GM12891 (cell line): ENCODE measurements around the gene TM9SF1.

Experiments used
- DNase-seq: peaks from one replicate; pipeline ENCODE4 v3.0.0; 2011; ENCODE audit warnings: low spot score; ENCODE audit not compliant: insufficient read length
- FAIRE-seq: peaks from 2 replicates; lab custom pipeline; 2011; peaks lifted over from hg19 to GRCh38; lab: Jason Lieb, UNC
- PAX5 ChIP-seq: IDR thresholded peaks from 2 replicates; pipeline ENCODE4 v1.6.1; 2011; ENCODE audit warnings: low read length, moderate library complexity, mild to moderate bottlenecking; ENCODE audit not compliant: insufficient read depth, severe bottlenecking
- POLR2A ChIP-seq: IDR thresholded peaks from 2 replicates; pipeline ENCODE4 v1.6.1; 2011; ENCODE audit warnings: low read depth, low read length, control low read depth
- POLR2AphosphoS5 ChIP-seq: IDR thresholded peaks from 2 replicates; pipeline ENCODE4 v1.6.1; 2011; ENCODE audit warnings: low read depth, low read length, control low read depth
- POU2F2 ChIP-seq: IDR thresholded peaks from 2 replicates; pipeline ENCODE4 v1.6.1; 2011; ENCODE audit warnings: low read depth, mild to moderate bottlenecking, control low read depth, low read length, moderate library complexity
- SPI1 ChIP-seq: IDR thresholded peaks from 2 replicates; pipeline ENCODE4 v1.6.1; 2011; ENCODE audit warnings: low read depth, low read length, control low read depth
- TAF1 ChIP-seq: IDR thresholded peaks from 2 replicates; pipeline ENCODE4 v1.6.1; 2011; ENCODE audit warnings: low read depth, low read length, control low read depth

TM9SF1 gene

DNA sequence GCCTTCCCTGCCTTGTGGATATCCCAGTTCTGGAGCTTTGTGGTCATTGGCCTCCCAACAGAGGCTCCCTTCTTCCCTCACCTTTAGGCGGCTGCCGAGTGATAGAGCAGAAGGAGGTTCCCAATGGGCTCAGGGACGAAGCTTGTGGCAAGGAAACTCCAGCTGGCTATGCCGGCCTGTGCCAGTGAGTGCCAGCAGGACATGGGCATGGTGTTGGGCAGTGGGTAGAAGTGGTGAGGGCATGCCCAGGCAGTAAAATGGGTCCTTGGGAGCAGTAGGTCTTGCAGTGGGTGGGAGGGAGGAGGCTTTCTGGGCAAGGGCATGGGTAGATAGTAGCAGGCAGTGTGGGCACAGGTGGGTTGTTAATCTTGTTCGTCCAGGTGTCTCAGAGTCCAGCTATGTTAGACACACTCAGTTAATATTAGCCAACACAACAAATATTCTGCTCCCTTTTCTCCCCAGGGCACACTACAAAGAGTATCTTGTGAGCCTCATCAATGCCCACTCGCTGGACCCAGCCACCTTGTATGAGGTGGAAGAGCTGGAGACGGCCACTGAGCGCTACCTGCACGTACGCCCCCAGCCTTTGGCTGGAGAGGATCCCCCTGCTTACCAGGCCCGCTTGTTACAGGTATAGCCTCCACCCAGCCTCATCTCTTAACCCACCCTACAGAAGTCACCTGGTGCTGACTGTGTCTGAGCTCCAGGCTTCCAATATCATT lies 35.3 kb downstream of the TM9SF1 start:
- no peak for DNase-seq

DNA sequence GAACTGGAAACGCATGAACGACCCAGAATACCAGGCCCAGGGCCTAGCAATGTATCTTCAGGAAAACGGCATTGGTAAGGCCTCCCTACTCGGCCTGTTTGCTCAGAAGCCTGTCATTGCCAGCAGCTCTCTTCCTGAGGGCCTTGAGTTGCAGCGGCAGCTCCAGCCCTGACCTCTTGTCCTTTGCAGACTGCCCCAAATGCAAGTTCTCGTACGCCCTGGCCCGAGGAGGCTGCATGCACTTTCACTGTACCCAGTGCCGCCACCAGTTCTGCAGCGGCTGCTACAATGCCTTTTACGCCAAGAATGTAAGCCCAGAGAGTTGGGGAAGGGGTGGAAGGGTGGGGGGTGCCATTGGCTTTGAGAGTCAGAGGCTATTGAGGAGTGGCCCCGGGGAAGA lies 37.9 kb downstream of the TM9SF1 start:
- no peak for DNase-seq
- no peak for FAIRE-seq

More for the DNA sequence above, 35.3 kb downstream of the TM9SF1 start:
- TF ChIP-seq POLR2A (0 out of 2 replicates have a peak, but pooled peaks have one; percentile 29), PAX5 (no peak)
- peak; percentile 23 for FAIRE-seq

DNA sequence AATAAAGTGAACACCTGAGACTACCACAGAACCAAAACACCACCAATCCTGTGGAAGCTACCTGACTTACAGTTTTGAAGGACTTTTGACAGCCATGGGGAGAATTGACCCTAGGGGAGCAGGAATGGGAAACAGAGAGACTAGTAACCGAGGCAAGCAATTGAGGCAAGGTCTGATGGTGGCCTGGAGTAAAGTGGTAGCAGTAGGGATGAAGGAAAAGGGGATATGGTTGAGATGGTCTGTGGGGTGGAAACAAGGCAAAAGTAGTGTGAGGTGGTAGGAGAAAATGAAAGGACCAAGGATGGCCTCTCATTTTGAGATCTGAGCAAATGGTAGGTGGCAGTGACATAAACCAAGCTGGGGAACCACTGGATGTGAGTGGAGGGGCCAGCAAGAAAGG lies 38.4 kb downstream of the TM9SF1 start:
- DNase-seq (no peak), FAIRE-seq (no peak)
- TF ChIP-seq TAF1 (no peak), POLR2AphosphoS5 (no peak)

More for the DNA sequence above, 37.9 kb downstream of the TM9SF1 start:
- TF ChIP-seq PAX5 (no peak), TAF1 (no peak), POLR2AphosphoS5 (no peak), POLR2A (no peak), SPI1 (no peak), POU2F2 (no peak)

DNA sequence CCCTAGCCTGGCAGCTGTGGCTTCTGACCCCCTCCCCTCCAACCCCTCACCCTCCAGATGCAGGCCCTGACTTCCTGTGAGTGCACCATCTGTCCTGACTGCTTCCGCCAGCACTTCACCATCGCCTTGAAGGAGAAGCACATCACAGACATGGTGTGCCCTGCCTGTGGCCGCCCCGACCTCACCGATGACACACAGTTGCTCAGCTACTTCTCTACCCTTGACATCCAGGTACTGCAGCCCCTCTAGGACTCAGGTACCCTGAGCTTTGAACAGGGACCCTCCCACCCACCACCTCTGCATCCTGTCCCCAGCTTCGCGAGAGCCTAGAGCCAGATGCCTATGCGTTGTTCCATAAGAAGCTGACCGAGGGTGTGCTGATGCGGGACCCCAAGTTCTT lies 40.1 kb downstream of the TM9SF1 start:
- TF ChIP-seq POU2F2 (no peak), PAX5 (no peak), TAF1 (no peak), SPI1 (no peak)
- FAIRE-seq (no peak), DNase-seq (no peak)

DNA sequence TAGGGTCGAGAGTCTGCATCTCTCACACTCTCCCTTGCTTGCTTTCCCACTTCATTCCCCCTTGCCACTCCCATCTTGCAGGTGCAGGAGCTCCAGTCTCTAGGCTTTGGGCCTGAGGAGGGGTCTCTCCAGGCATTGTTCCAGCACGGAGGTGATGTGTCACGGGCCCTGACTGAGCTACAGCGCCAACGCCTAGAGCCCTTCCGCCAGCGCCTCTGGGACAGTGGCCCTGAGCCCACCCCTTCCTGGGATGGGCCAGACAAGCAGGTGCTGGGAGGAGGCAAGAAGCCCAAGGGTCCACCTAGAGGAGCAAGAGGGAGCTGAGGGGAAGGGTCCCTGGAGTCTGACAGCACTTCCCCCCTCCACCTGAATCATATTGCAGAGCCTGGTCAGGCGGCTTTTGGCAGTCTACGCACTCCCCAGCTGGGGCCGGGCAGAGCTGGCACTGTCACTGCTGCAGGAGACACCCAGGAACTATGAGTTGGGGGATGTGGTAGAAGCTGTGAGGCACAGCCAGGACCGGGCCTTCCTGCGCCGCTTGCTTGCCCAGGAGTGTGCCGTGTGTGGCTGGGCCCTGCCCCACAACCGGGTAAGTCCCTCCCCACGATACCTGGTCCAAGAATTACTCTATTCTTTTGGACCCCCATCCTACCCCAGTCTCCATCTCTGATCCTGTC lies 43.7 kb downstream of the TM9SF1 start:
- DNase-seq, result no peak
- TF ChIP-seq POU2F2, result no peak
- TF ChIP-seq TAF1, result no peak
- TF ChIP-seq SPI1, result no peak
- no peak for TF ChIP-seq PAX5
- TF ChIP-seq POLR2A, result no peak
- no peak for TF ChIP-seq POLR2AphosphoS5
- no peak for FAIRE-seq

DNA sequence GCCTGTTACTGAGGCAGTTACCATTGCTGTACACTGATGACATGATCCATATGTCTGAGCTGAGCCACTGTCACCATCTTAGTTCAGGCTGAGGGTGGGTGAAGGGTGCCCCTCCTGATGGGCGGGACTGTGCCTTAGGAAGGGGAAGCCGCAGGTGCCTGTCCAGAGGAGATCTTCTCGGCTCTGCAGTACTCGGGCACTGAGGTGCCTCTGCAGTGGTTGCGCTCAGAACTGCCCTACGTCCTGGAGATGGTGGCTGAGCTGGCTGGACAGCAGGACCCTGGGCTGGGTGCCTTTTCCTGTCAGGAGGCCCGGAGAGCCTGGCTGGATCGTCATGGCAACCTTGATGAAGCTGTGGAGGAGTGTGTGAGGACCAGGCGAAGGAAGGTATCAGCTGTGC lies 44.2 kb downstream of the TM9SF1 start:
- DNase-seq (no peak), FAIRE-seq (no peak)
- TF ChIP-seq POU2F2, result no peak
- TF ChIP-seq POLR2AphosphoS5, result no peak
- TF ChIP-seq TAF1, result no peak
- no peak for TF ChIP-seq POLR2A
- no peak for TF ChIP-seq PAX5
- TF ChIP-seq SPI1, result no peak

DNA sequence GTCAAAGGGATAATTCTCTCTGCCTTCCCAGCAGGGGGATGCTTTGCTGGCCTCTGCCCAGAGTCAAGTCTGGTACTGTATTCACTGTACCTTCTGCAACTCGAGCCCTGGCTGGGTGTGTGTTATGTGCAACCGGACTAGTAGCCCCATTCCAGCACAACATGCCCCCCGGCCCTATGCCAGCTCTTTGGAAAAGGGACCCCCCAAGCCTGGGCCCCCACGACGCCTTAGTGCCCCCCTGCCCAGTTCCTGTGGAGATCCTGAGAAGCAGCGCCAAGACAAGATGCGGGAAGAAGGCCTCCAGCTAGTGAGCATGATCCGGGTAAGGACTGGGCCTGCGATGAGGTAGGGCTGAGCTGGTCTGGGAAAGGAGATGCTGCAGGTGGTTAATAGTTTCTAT lies 44.7 kb downstream of the TM9SF1 start:
- DNase-seq (no peak), FAIRE-seq (no peak)
- TF ChIP-seq POLR2AphosphoS5 (no peak), TAF1 (no peak), POLR2A (no peak), PAX5 (no peak), SPI1 (no peak), POU2F2 (no peak)

DNA sequence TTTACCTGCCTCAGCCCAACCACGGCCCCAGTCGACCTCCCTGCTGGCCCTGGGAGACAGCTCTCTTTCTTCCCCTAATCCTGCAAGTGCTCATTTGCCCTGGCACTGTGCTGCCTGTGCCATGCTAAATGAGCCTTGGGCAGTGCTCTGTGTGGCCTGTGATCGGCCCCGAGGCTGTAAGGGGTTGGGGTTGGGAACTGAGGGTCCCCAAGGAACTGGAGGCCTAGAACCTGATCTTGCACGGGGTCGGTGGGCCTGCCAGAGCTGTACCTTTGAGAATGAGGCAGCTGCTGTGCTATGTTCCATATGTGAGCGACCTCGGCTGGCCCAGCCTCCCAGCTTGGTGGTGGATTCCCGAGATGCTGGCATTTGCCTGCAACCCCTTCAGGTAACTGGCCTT lies 45.2 kb downstream of the TM9SF1 start:
- no peak for DNase-seq
- TF ChIP-seq TAF1, result no peak
- TF ChIP-seq POLR2AphosphoS5, result no peak
- TF ChIP-seq POLR2A, result no peak
- no peak for TF ChIP-seq SPI1
- no peak for TF ChIP-seq PAX5
- TF ChIP-seq POU2F2, result no peak
- FAIRE-seq, result no peak

DNA sequence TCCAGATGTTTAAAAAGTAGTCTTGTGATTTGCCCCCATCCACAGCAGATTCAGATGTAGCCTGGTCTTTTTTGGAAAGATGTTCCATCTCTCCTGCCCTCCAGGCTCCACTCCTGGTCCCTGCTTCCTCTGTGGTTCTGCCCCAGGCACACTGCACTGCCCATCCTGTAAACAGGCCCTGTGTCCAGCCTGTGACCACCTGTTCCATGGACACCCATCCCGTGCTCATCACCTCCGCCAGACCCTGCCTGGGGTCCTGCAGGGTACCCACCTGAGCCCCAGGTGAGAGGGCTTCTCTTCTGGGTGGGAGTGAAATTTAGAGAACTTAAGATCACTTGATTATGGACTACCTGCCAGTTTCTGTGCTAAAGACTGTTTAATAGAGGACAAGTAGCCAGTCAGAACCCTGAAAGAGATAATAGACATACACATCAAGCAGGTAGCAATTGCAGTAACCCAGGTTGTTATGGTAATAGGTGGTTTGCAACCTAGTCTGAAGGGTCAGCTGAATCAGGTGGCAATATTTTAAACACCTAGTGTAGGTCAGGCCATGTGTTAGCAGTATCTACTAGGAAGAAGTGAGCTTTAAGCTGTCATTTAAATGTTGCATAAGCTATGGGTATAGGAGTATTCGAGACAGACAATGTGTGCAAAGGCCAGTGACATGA lies 45.8 kb downstream of the TM9SF1 start:
- no peak for TF ChIP-seq TAF1
- FAIRE-seq, result no peak
- no peak for DNase-seq

DNA sequence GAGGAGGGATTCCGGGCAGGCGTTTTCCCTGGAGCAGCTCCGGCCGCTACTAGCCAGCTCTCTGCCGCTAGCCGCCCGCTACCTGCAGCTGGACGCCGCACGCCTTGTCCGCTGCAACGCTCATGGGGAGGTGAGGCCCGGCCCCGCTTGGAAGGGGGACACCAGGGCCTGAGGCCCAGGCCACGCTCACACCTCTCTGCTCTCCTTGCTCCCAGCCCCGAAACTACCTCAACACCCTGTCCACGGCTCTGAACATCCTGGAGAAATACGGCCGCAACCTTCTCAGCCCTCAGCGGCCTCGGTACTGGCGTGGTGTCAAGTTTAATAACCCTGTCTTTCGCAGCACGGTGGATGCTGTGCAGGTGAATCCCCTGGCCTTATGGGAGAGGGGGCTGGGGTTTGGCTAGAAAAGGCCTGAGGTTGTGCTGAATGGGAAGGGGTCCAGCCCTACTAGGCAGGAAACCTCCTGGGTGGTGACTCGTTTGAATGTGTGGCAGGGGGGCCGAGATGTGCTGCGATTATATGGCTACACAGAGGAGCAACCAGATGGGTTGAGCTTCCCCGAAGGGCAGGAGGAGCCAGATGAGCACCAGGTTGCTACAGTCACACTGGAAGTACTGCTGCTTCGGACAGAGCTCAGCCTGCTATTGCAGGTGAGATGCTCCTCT lies 47.3 kb downstream of the TM9SF1 start:
- TF ChIP-seq SPI1, result no peak
- TF ChIP-seq PAX5, result no peak
- TF ChIP-seq POLR2A, result no peak
- TF ChIP-seq POU2F2, result no peak
- no peak; the same call in 1 of the 2 replicates for TF ChIP-seq POLR2AphosphoS5
- no peak for TF ChIP-seq TAF1
- no peak for DNase-seq
- FAIRE-seq, result no peak
